ENCODE measurements around the gene CDC20. TPM values are rescaled to one million over a fixed set of nuclear protein-coding genes. Genes with fewer than 3 reads are reported as not detected.

The CDC20 gene
- total RNA-seq, 1 experiment from 2014 or later: 459 TPM

- DNase-seq (ENCODE audit: low read depth): peak; percentile 82
Observed at GRCh38 chr1:43329995-43330751, 28.6 kb upstream of the CDC20 start.

- DNase-seq (ENCODE audit: low read depth): no peak
Observed at GRCh38 chr1:43331688-43332087, 27.1 kb upstream of the CDC20 start.

- DNase-seq (ENCODE audit: low read depth): no peak
Observed at GRCh38 chr1:43334453-43335205, 24.2 kb upstream of the CDC20 start.

GRCh38 chr1:43337588-43337987, 21.2 kb upstream of the CDC20 start, which contains the start of gene MPL:
Gene MPL (plus strand): TSS chr1:43337818. CDS start chr1:43337849, 31 bp downstream.
- DNase-seq (ENCODE audit: low read depth): no peak

GRCh38 chr1:43338001-43338400, 20.8 kb upstream of the CDC20 start:
- no peak for DNase-seq (ENCODE audit: low read depth)

GRCh38 chr1:43339584-43340232, 19.1 kb upstream of the CDC20 start:
- DNase-seq (ENCODE audit: low read depth): no peak

GRCh38 chr1:43340559-43340958, 18.2 kb upstream of the CDC20 start:
- DNase-seq (ENCODE audit: low read depth): no peak

- DNase-seq (ENCODE audit: low read depth): no peak
Observed at GRCh38 chr1:43344267-43344850, 14.4 kb upstream of the CDC20 start.

- DNase-seq (ENCODE audit: low read depth): no peak
Observed at GRCh38 chr1:43345120-43345519, 13.7 kb upstream of the CDC20 start.

GRCh38 chr1:43346636-43347035, 12.1 kb upstream of the CDC20 start:
- DNase-seq (ENCODE audit: low read depth): no peak

GRCh38 chr1:43348343-43348808, 10.4 kb upstream of the CDC20 start:
- peak; percentile 18 for DNase-seq (ENCODE audit: low read depth)

GRCh38 chr1:43348809-43349593, 9.8 kb upstream of the CDC20 start:
- DNase-seq (ENCODE audit: low read depth): peak; percentile 56

- DNase-seq (ENCODE audit: low read depth): peak; percentile 60
Observed at GRCh38 chr1:43349594-43350306, 9.0 kb upstream of the CDC20 start.

GRCh38 chr1:43350976-43351375, 7.8 kb upstream of the CDC20 start:
- DNase-seq (ENCODE audit: low read depth): no peak

GRCh38 chr1:43351421-43352350, 7.1 kb upstream of the CDC20 start:
- DNase-seq (ENCODE audit: low read depth): no peak

GRCh38 chr1:43352351-43352705, 6.5 kb upstream of the CDC20 start:
- DNase-seq (ENCODE audit: low read depth): no peak

- no peak for DNase-seq (ENCODE audit: low read depth)
Observed at GRCh38 chr1:43352881-43353280, 5.9 kb upstream of the CDC20 start.

GRCh38 chr1:43354471-43354870, 4.3 kb upstream of the CDC20 start:
- no peak for DNase-seq (ENCODE audit: low read depth)

- no peak for DNase-seq (ENCODE audit: low read depth)
Observed at GRCh38 chr1:43354936-43355335, 3.8 kb upstream of the CDC20 start.

GRCh38 chr1:43357251-43357650, 1.5 kb upstream of the CDC20 start:
- DNase-seq (ENCODE audit: low read depth): no peak

Measured in RPMI7951 (cell line).